ENCODE data around the gene KCNH3.

The KCNH3 gene

DNA sequence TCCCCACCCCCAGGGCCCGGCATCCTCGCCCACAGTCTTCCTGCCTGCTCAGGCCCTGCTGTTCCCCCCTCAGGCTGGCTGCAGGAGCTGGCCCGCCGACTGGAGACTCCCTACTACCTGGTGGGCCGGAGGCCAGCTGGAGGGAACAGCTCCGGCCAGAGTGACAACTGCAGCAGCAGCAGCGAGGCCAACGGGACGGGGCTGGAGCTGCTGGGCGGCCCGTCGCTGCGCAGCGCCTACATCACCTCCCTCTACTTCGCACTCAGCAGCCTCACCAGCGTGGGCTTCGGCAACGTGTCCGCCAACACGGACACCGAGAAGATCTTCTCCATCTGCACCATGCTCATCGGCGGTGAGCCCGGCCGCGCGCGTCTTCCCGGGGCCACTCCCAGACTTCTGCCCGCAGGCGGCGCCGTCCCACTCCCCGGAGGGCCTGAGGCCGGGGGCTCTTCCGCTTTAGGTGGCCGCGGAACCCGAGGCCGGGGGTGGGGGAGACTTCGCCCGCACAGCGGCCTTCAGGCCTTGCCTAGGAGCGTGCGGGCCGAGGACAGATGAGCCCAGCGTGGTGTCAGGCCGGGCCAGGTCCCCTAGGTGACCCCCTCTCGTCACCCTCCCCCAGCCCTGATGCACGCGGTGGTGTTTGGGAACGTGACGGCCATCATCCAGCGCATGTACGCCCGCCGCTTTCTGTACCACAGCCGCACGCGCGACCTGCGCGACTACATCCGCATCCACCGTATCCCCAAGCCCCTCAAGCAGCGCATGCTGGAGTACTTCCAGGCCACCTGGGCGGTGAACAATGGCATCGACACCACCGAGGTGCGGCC is 10.2 kb downstream of the KCNH3 start:
- DNase-seq = peak; percentile 73

DNA sequence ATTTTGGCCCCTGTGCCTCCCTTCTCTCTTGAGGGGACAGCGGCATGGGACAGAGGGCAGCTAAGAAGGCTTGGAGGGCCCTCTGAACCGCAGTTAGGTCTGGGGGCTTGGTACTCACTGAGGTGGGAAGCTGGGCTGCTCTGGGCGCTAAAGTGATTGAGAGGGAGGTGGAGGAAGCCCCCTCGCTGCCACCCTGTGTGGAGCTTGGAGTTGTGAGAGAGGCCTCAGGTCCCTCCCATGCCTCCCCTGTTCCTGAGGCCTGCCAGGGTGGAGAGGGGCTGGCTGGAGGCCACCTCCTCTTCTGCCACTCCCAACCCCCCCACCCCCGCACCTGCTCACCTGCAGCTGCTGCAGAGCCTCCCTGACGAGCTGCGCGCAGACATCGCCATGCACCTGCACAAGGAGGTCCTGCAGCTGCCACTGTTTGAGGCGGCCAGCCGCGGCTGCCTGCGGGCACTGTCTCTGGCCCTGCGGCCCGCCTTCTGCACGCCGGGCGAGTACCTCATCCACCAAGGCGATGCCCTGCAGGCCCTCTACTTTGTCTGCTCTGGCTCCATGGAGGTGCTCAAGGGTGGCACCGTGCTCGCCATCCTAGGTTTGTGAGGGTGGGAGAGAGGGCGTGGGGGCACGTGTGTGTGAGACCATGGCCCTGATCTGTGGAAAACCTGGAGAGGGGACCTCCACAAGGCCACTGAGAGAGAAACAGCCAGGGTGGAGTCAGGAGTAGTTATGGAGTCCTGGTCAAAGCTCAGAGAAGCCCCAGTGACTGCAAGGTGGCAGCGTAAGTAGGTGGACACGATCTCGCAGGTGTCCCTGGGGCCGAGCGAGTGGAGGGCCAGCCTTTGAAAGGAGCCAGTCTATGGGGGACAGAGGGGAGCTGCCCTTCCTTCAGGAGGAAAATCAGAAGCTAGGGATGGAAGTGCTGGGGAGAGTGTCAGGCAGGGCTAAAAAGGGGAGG is 11.2 kb downstream of the KCNH3 start:
- DNase-seq = no peak

DNA sequence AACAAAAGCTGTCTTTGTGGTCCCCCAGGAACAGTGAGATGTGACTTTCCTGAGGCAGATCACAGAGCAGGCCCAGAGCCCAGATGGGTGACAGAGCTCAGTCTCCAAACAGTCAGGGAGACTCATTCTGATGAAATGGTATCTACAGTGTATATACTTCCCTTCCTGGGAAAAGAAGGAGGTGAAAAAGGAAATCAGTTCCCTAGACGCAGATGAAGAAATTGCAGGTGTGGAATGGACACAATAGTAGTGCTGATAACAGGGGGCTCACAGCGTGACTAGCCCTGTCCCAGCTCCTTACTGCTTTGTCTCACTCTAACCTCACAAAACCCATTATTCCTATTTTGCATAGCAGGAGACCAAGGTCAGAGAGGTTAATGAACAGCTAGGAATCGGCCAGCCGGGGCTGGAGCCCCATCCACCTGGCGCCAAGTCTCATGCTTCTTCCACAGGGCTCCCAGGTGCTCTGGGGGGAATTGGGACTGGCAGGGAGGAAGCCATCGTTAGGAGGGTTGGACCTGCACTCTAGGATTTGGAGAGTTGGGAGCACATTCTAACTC is 11.9 kb downstream of the KCNH3 start:
- DNase-seq = no peak

DNA sequence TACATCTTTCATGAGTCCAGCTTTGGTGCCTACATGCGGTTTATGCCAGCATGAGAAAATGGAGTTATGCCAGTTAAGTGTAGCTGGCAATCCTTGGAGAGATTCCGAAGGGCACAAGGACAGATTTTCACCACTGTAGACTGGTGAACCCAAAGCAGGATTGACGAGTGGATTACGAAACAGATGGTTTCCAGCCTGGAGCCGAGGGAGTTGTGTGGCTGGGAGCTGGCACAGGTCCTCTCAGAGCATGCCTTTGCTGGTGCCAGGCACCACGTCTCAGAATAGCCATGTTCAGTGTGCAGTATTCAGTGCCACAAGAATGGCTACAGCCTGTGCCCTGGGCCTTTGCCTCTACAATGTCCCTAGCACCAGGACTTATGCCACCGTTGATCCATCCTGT is 13.2 kb downstream of the KCNH3 start:
- DNase-seq = no peak

DNA sequence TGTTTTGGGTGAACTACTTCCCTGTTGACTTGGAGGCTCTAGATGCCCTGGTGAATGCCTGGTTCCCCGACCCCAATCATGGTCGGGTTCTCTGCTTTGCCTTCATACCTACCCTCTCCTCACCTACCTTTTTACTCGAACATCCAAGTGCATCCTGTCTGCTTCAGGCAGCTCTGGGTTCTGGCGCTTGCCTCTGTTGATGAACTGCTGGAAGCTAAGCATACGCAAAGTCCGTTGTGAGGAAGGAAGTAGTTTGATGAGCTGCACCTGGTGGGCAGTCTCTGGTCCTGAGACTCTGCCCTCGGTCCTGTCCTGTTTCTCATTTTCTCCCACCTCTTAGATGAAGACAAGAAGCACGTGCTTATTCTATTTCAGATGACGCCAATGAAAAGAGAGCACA is 13.6 kb downstream of the KCNH3 start:
- no peak for DNase-seq

DNA sequence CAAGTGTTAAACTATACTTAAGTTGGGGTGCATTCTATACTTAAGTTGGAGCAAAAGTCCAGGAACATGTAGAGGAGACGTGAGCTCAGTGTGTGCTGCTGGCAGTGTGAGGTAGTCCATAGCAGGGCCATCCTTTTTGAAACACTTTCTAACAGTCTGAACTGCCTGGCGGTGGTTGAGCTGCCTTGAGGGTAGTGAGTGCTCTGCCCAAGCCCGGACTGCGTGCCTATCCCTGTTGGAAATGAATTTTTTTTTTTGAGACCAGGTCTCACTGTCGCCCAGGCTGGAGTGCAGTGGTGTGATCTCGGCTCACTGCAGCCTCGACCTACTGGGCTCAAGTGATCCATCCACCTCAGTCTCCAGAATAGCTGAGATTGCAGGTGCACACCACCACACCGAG is 14.1 kb downstream of the KCNH3 start:
- no peak for DNase-seq

DNA sequence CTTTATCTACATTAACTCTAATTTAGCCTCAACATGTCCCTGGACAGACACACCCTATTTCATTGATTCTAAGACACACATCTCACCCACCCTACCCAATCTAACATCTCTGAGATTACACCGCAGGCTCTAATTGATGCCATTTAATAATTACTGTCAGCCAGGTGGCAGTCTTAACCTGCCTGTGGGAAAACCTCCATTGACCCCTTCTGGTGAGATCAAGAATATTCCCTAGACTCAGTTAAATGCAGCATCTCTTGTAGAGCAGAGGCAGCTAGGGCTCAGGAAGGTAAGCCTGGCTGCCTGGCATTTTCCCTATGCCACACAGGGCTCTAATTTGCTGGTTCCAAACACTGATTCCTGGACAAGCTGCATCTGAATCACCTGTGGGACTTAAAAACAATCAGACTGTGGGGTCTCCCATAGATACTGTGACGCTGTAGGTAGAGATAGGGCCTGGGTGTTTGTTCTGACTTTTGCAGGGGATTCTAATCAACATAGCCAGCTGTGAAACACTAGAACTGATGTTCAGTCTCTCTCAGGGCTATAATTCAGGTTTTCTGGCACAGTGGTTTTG is 14.8 kb downstream of the KCNH3 start:
- no peak for DNase-seq

DNA sequence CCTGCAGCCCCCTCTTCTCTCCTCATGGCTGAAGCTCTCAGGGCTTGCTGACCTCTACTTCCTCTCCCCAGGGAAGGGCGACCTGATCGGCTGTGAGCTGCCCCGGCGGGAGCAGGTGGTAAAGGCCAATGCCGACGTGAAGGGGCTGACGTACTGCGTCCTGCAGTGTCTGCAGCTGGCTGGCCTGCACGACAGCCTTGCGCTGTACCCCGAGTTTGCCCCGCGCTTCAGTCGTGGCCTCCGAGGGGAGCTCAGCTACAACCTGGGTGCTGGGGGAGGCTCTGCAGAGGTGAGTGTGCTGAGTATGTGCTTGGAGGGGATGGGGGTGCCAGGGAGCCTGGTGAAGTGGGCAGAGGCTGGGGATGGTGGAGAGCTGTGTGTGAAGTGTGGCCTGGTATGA is 15.4 kb downstream of the KCNH3 start:
- DNase-seq = no peak

DNA sequence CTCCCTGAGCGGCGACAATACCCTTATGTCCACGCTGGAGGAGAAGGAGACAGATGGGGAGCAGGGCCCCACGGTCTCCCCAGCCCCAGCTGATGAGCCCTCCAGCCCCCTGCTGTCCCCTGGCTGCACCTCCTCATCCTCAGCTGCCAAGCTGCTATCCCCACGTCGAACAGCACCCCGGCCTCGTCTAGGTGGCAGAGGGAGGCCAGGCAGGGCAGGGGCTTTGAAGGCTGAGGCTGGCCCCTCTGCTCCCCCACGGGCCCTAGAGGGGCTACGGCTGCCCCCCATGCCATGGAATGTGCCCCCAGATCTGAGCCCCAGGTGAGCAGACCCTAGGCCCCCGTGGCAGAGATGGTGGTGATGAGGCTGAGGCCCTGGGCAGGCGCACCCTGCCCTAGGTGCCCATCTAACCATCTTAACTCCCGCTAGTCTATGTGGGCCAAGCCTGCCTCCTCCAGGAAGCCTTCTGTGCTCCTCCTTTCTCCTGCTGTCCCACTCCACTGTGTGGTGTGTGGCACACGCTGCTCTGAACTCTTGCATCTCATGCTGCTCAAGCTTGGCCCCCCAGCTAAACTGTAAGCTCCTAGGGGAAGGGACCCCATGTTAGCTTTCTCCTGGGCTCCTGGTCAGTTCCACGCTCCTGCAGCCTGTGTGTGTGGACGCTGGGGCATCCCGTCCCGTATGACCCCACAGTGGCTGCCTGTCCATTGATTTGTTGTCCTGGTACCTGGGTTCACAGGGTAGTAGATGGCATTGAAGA is 17.0 kb downstream of the KCNH3 start:
- DNase-seq = no peak

DNA sequence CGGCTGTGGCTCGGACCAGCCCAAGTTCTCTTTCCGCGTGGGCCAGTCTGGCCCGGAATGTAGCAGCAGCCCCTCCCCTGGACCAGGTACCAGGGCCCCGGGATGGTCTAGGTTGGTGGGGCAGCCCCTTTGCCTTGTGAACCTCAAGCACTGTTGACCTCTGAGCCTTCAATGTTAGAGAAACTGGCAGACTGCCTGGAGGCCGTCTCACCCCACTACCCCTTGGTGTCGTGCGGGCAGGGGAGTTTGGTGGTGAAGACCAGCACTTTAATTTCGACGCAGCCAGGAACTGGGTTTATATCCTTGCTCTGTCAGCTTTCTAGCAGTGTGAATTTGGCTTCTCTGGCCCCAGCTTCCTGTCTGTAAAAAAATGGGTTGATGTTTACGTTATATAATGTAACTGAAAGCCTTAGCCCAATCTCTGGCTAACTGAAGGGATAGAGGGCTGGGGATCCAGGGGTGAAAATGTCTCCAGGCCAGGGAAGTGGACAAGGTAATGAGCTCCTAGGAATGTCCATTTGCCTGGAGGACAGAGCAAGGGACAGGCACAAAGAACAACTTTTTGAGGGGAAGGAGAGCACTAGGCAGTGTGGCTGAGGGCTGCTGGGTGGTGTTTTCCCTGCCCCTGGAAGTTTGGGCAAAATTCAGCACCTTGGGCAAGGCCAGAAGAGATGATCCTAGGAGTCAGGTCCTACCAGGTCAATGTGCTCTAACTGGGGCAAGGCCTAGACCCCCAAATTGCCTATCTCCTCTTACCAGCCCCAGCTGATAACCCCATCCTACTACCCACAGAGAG is 17.8 kb downstream of the KCNH3 start:
- DNase-seq = no peak

DNA sequence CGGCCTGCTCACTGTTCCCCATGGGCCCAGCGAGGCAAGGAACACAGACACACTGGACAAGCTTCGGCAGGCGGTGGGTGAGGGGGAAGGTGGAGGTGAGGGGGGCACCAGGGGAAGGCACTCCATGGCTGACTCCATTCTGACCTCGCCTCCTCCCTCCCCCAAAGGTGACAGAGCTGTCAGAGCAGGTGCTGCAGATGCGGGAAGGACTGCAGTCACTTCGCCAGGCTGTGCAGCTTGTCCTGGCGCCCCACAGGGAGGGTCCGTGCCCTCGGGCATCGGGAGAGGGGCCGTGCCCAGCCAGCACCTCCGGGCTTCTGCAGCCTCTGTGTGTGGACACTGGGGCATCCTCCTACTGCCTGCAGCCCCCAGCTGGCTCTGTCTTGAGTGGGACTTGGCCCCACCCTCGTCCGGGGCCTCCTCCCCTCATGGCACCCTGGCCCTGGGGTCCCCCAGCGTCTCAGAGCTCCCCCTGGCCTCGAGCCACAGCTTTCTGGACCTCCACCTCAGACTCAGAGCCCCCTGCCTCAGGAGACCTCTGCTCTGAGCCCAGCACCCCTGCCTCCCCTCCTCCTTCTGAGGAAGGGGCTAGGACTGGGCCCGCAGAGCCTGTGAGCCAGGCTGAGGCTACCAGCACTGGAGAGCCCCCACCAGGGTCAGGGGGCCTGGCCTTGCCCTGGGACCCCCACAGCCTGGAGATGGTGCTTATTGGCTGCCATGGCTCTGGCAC is 18.5 kb downstream of the KCNH3 start:
- no peak for DNase-seq

DNA sequence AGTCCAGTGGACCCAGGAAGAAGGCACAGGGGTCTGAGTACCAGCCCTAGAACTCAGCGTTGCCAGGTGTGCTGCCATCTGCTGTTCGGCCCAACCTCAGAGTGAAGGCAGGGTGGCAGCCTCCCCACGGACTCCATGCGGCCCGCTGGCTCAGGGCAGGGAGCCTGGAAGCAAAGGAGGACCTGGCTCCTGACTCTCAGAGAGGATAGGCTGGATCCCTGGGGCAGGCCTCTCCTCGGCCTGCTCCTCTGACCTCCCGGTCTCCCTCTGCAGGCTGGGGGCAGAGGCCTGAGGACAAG is 19.0 kb downstream of the KCNH3 start:
- no peak for DNase-seq

DNA sequence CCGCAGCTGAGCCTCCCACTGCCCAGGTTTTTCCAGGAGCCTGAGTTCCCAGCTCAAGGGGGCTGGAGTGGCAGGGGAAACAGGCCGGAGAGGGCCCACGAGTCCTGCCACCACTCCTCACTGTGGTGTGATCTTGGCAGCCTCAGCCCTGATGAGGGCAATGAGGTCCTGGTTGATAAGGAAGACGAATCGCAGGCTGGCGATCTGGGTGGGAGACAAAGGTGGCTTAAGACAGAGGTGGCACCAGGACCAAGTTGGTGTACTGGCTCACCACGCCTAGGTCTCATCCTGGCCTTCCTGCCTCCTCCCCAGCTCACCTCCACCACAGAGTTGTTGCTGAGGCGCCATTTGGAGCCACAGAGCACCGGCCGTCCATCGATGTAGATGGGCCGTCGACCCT is 19.7 kb downstream of the KCNH3 start:
- no peak for DNase-seq

DNA sequence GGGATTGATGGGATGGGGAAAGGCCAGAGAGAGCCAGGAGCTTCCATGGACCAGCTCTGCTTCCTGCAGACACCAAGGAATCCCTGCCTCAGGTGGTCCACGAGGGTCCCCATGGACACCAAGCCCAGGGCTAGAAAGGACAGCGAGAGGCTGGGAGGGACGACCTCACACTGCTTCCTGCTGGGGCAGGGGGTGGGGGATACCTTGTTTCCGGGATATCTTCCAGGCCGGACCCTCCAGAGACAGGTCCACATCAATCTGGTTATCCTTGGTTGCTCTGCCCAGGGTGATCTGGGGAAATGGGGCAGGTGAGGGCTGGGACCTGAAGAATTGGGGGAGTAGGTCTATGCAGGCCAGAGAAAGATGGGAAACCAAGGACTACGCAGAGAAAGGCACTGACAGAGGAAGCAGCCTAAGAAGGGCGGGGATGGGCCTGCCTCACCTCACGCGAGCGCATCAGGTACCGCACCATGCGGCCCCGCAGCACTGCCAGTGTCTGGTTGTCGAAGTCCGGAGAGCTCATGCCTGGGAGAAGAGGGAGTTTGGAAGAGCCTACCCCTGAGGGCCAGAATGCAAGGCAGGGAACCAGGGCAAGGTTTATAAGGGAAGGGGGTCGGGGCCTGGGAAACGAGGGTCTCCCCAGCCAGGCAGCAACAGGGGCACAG is 20.3 kb downstream of the KCNH3 start:
- DNase-seq = no peak

DNA sequence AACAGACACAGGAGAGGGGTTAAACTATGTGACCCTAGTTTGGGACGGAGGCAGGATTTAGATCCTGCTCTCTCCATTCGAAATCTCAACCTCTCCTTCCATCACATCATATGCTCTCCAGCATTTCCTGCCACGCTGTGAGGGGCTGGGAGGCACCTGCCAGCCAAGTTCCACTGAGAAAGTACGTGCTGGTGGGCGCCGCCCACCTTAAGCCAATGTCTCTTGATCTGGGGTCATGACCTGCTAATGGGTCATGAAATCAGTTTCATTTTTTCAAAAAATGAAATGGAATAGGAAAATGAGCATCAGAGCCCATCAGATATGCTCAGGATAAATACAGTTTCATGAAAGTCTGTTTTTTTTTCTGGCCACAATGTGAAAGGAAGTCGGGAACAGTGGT is 21.9 kb downstream of the KCNH3 start:
- no peak for DNase-seq

DNA sequence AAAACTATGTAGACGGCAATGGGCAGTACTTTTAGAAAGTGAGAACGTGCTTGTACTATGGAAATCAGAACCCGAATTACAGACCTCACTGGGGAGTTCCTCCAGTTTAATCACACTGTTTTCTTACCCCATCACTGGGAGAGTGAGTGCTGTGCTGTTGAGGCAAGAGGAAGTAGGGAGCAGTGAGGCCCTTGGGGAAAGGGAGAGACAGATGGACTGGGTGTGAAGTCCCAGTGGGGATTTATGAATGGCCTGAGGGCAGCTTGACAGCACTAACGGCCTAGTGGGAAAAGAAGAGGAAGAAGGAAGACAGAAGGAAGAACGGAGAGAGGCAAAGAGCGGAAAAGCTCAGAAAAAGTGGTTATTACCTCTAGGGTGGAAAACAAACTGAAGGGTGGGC is 23.4 kb downstream of the KCNH3 start:
- no peak for DNase-seq

DNA sequence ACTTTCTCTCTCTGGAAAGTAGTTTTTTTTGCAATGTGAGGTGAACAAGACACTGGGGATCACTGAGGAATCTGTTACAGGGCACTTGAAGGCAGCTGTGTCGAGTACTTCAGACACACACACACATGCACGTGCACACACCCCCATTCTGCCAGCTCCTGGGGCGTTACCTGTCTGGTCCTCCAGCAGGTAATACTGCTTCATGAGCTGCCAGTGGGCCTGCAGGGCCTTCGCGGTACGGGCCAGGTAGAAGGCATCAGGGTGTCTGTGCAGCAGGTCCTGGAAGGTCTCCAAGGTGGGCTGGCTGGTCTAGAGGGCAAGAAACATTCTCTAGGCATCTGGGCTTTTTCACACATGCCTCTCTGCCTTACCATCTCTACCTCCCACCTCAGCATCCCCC is 24.0 kb downstream of the KCNH3 start:
- no peak for DNase-seq

DNA sequence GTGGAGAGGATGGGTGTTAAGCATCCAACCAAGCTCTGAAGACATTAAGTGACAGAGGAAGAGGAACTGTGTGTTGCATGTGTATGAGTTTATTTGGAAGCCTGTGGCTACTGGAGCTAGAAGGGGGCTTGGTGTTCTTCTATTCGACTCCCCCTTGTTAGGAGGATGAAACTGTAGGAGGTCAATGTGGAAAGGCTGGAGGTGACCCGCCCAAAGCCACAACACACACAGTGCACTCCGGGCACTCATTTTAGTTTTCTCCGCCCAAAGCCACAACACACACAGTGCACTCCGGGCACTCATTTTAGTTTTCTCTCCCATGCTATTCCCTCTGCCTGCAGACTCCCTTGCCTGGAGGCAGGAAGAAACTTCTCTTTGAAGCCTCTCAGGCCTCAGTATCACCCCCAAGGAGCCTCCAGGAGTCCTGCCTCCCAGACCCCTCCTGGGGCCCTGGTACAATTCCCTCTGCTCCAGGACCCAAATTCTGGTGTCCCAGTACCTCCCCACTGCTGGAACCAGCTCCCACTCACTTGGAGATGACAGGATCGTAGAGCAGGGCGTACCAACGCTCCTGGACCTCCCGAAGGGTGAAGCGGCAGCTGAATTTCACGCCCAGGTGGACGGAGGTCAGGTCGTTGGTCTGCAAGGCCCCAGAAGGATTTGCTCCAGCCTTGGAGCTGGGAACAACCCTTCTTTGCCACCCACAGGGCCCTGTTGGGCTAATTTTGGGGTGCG is 25.3 kb downstream of the KCNH3 start:
- DNase-seq = no peak

DNA sequence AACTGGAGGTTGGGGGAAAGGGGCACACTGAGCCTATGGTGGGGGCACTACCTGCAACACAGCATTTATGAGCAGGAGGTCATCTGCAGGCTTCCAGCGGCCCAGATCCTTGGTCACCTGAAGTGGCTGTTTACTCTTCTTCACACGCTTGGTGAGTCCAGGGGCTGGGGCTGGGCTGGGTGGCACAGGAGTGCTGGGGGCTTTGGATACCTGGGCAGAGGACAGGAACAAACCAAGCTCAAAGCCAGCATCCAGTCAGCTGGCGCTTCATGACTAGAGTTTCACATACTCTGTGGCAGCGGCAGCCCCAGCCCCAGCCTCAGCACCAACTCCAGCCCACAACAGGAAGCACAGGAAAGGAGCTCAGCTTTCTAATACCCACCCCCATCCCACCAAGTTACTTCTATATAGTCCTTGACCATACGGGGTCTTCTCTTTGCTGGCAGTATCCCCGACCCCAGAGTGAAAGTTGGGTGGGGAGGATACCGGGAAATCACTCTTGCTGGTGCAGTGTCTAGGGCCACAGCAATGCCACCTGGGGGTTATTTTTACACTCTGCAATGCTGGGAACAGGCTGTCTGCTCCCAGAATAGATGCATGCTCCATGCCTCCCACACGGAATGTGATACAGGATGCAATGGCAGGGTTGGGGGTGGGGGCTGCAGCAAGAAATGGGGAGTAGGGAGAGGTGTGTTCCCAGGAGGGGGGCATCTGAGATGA is 26.0 kb downstream of the KCNH3 start:
- DNase-seq = no peak
